GM18951 (cell line): ENCODE results near the gene MALRD1.

ENCODE experiments used
- POLR2A ChIP-seq: IDR thresholded peaks from 4 replicates; pipeline ENCODE4 v1.6.1; 2011; ENCODE audit warnings: mild to moderate bottlenecking; ENCODE audit not compliant: insufficient read length, insufficient read depth; ENCODE audit errors: extremely low read depth
- in situ Hi-C: fragments of 300-500 bp; cut with MboI; formaldehyde crosslinking; loops from one replicate; pipeline ENCODE4 v1.12.0; 2022; ENCODE audit warnings: low sequenced_read_pairs, mixed read lengths, inconsistent platforms; ENCODE audit not compliant: unreplicated experiment

The MALRD1 gene

GRCh38 chr10:19658622-19659233 is 610.1 kb downstream of the MALRD1 start:
- TF ChIP-seq POLR2A, result no peak
- in situ Hi-C loops, result no loop called here

GRCh38 chr10:19659920-19660655 is 611.5 kb downstream of the MALRD1 start:
- in situ Hi-C loops, result no loop called here
- TF ChIP-seq POLR2A, result no peak

DNA sequence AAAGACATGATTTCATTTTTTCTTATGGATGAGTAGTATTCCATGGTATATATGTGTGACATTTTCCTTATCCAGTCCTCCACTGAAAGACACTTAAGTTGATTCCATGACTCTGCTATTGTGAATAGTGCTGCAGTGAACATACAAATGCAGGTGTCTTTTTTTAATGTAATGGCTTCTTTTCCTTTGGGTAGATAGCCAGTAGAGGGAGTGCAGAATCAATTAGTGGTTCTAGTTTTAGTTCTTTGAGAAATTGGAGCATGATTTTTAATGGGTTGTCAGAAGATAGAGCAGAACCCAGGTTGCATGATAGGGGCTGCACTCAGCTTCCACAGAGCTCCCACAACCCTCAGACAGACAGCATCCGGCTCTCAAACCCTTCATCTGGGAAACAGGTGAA is 614.7 kb downstream of the MALRD1 start:
- in situ Hi-C loops, result no loop called here
- TF ChIP-seq POLR2A, result no peak

- in situ Hi-C loops, result no loop called here
- TF ChIP-seq POLR2A, result no peak
Measured at GRCh38 chr10:19668116-19668515, 619.5 kb downstream of the MALRD1 start.

GRCh38 chr10:19676063-19676462 is 627.5 kb downstream of the MALRD1 start:
- no peak for TF ChIP-seq POLR2A
- in situ Hi-C loops, result no loop called here

DNA sequence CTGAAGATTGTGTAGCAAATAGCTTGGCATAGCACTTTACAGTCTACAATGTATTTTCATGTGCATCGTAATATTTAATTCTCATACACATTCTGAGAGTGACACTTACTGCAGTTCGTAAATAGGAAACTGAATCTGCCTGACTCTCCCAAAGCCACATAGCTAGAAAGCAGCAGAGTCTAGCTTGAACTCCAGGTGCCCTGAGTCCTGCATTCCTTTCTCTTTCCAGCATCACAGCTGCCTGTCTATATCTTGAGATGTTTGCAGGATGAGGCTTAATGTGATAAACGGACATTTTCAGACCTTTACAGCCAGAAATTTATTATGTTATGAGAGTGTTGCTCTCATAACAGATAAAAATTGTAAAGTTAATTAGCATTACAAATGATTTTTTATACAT is 634.8 kb downstream of the MALRD1 start:
- no peak for TF ChIP-seq POLR2A
- in situ Hi-C loops, result no loop called here

- in situ Hi-C loops, result no loop called here
- TF ChIP-seq POLR2A, result no peak
Measured at GRCh38 chr10:19683960-19684359, 635.4 kb downstream of the MALRD1 start.

DNA sequence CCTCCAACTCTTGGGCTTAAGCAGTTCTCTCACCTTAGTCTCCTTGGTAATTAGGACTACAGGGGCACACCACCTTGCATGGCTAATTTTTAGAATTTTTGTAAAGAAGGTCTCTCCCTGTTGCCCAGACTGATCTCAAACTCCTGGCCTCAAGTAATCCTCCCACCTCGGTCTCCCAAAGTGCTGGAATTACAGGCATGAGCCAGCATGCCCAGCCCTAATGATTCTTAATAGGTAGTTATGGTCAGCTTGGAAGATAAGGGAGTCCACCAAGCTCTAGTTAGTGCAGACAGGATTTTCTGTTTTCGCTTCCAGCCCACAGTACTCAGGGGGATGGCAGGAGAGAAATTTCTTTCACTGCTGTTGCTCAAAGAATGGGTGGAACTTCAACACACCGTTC is 639.7 kb downstream of the MALRD1 start:
- TF ChIP-seq POLR2A, result no peak
- in situ Hi-C loops, result no loop called here

DNA sequence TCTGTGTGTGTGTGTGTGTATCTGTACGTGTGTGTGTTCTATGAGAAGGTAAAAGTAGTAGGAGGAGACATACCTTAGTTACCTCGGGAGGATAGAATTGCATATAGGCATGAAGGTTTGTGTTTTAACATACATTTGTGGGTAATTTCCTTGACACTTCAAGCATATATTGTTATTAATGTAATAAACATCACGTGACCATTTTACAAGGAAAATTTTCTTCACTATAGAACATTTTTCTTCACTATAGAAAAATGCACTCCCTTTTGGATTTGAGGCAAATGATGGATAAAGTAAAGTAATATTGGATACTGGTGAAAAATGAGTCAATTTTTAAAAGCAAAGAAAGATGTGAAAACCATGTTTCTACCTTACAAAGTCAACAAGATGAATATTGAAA is 640.6 kb downstream of the MALRD1 start:
- no peak for TF ChIP-seq POLR2A
- in situ Hi-C loops, result no loop called here

- no peak for TF ChIP-seq POLR2A
- in situ Hi-C loops, result no loop called here
Measured at GRCh38 chr10:19699299-19699698, 650.7 kb downstream of the MALRD1 start.

DNA sequence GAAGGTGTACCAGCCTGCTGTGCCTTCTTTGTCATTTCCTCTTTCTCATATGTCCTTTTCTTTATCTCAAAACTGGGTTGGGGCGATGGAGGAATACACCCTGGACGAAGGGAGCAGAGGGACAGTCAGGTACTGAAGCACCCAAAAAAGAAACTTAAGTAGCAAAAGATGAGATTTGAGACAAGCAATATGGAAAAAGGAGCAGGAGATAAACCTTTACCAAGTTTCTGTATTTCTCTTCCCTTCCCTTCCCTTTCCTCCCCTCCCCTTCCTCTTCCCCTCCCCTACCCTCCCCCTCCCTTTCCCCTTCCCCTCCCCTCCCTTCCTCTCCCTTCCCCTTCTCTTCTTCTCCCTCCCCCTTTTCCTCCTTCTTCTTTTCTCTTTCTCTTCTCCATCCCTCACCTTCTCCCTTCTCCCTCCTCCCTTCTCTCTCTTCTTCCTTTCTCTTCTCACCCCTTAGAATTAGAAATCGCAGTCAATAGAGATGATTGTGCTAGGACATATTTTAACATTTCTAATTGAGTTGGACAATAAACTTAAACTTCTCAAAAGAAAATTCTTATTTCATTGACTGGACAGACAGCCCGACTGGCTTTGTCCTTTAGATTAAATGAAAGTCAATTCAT is 652.9 kb downstream of the MALRD1 start:
- no peak for TF ChIP-seq POLR2A
- in situ Hi-C loops, result no loop called here

GRCh38 chr10:19702215-19702614 is 653.6 kb downstream of the MALRD1 start:
- TF ChIP-seq POLR2A, result no peak
- in situ Hi-C loops, result no loop called here

DNA sequence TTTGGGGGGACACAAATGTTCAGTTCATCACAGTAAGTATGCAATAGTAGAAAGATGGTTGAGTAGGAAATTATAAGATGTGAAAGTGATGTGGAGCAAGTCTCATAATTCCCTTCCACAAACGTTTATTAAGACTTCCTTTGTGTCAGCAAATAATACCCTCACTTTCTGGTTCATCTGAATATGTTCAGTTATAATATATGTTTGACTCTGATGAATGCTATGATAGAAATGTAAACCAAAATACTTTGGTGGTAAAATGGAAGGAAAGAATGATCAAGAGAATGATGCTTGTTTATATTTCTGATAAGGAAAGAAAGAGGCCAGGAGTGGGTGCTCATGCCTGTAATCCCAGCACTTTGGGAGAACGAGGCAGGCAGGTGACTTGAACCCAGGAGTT is 655.9 kb downstream of the MALRD1 start:
- TF ChIP-seq POLR2A, result no peak
- in situ Hi-C loops, result no loop called here

DNA sequence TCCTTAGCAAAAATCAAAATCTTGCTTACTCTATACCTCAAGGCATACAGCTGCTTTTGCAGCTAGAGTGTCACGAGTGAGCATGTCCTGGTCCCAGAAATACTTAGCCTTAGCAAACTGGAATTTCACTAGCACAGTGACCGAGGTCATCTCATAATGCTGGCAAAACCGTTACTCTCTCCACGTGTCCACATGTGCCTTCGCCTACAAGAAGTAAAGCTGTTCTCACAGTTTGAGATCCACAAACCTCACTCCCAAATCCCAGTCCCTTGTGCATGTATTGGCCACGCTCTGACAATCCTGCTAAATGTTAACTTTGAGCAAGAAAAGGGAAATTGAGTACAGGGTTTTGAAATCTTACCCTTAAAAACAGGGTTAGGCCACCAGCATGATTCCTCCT is 656.6 kb downstream of the MALRD1 start:
- TF ChIP-seq POLR2A, result no peak
- in situ Hi-C loops, result no loop called here
